ENCODE measurements around the gene NAAA.
"Not testable (repeated sequence)": the region's sequence is repeated elsewhere in the genome, so short reads cannot be mapped to it uniquely, and the experiment has no call there.

The NAAA gene

DNA sequence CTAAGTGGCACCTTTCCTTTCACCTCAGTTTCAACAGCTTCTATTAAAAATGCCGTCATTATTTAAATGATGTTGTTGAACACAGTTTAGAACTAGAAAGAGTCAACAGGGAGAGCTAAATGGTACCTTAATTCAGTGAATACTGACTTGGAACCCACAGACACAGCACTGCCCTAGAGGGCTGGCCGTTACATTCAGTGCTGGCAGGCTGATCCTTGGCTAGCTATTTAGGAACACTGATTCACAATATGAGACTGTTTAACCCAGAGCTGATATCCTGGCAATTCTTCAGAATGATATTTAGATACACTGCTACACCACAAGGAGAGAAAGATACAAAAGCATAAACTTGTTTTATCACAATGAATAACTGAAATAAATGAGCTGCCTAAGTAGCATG is 12.7 kb upstream of the NAAA start:
- peaks cover 59% of the 10 kb centered on the region for H3K36me3 ChIP-seq (ENCODE audit: insufficient read depth, low read length)
- H3K27me3 ChIP-seq (ENCODE audit: insufficient read depth, low read length): no peaks in the 10 kb centered on the region
- H3K27ac ChIP-seq (ENCODE audit: low read depth, low read length): no peak overlapping the region

DNA sequence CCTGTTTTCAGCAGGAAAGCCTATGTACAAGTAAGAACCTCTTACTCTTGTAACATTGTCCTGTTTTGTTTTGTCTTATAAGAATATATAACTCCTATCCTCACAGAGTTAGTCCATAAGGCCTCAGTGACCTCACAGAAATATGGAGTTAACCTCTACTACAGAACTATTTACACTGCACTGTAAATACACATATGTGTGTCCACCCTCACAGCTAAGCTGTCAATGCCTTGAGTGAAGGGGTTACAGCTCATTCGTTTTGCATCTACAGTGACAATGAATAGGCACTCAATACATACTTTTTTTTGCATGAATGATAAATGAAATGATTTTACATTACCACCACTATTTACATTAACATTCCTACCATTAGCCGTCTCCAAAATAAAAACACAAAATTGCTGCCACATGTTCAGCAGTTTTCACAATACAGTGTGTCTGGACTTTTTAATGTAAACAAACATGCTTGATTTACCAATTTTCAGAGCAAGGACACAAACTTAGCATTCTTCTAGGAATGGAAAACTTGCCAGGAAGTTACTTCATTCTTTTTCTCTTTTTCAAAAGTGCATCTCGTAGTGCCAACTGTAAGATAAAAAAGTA is 9.5 kb upstream of the NAAA start:
- Histone ChIP-seq H3K36me3 (ENCODE audit: insufficient read depth, low read length) (peaks cover 37% of the 10 kb centered on the region), H3K4me3 (ENCODE audit: low read depth, low read length) (no peak overlapping the region), H3K79me2 (ENCODE audit: control insufficient read depth, insufficient read depth, low read length, unreplicated experiment) (no peaks in the 10 kb centered on the region), H3K4me1 (ENCODE audit: control insufficient read depth, insufficient read depth, low read length, unreplicated experiment) (no peaks in the 10 kb centered on the region), H2AFZ (ENCODE audit: low read length, unreplicated experiment) (no peak overlapping the region), H3K27ac (ENCODE audit: low read depth, low read length) (no peak overlapping the region), H3K27me3 (ENCODE audit: insufficient read depth, low read length) (no peaks in the 10 kb centered on the region)

More for the DNA sequence above, 12.7 kb upstream of the NAAA start:
- Histone ChIP-seq H3K79me2 (ENCODE audit: control insufficient read depth, insufficient read depth, low read length, unreplicated experiment) (no peaks in the 10 kb centered on the region), H3K4me1 (ENCODE audit: control insufficient read depth, insufficient read depth, low read length, unreplicated experiment) (no peaks in the 10 kb centered on the region), H3K4me3 (ENCODE audit: low read depth, low read length) (no peak overlapping the region), H2AFZ (ENCODE audit: low read length, unreplicated experiment) (no peak overlapping the region)

DNA sequence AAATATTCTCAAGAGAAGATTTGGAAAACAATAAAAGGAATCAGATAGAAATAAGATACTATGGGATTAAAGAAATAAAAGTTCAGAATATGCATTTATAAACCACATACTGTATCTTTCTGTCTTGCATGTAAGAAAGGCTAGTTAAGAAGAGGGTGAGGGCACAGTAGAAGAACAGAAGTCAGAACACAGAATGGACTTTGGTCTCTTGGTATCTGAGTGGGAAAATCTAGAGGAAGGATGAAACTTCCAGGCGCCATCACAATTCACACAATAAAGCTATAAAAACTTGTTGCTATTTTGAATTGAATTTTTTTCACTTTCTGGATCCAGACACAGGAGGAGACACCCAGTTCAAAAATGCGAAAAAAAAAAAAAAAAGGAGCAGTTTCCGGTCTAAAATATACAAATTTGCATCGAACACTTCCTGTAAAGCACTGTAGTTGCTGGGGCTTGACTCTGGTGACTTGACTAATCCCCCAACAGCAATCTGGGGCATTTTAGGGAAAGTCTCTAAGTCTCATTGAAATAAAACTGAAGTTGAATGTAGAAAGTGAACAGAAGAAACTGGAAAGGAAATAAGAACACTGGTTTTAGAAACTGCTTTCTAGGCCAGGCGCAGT is 8.1 kb upstream of the NAAA start:
- Histone ChIP-seq H3K27ac (ENCODE audit: low read depth, low read length) (no peak overlapping the region), H2AFZ (ENCODE audit: low read length, unreplicated experiment) (no peak overlapping the region), H3K36me3 (ENCODE audit: insufficient read depth, low read length) (peaks cover 36% of the 10 kb centered on the region)

DNA sequence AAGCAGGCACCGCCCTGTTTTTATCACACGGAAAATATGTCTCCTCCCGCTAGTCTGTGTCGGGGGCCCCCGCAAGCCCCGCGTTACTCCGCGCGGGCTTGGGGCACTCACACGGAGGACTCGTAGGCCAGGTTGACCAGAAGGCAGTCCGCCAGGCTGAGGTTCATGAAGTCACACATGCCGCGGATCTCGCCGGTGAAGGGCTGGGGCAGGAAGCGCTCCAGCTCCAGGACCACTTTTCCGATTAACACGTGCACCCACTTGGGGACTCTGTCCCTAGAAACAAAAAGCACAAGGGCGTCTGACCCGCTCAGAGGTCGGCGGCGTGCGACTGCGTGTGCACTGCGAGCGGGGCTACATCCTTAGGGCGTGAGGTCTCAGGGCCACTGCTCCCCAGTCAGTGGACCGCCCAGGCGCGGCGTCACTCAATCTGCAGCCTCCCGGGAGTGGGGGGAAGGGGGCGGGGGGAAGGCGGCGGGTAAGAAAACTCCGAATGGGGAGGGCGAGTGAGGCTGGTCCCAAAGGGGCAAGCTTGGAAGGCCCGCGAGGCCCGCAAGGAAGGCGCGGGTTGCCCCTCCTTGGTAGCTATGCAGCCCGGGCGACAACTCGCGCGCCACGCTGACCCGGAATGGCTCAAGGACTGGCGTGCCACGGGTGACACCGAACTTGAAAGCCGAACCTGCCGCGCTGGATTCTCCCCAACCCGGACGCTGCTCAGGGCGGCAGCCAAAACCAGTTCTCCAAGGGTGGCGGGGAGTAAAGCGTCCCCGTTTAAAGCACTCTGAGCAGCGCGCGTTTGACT is 722 bp downstream of the NAAA start:
- Histone ChIP-seq H3K4me3 (ENCODE audit: low read depth, low read length) (peak overlapping the region; percentile 84), H2AFZ (ENCODE audit: low read length, unreplicated experiment) (peak overlapping the region; percentile 25), H3K36me3 (ENCODE audit: insufficient read depth, low read length) (no peaks in the 10 kb centered on the region), H3K4me1 (ENCODE audit: control insufficient read depth, insufficient read depth, low read length, unreplicated experiment) (peaks cover 22% of the 10 kb centered on the region), H3K79me2 (ENCODE audit: control insufficient read depth, insufficient read depth, low read length, unreplicated experiment) (no peaks in the 10 kb centered on the region), H3K27me3 (ENCODE audit: insufficient read depth, low read length) (no peaks in the 10 kb centered on the region), H3K27ac (ENCODE audit: low read depth, low read length) (peak overlapping the region; percentile 7; the same call in 1 of the 2 replicates)

More for the DNA sequence above, 8.1 kb upstream of the NAAA start:
- no peaks in the 10 kb centered on the region for H3K79me2 ChIP-seq (ENCODE audit: control insufficient read depth, insufficient read depth, low read length, unreplicated experiment)
- H3K27me3 ChIP-seq (ENCODE audit: insufficient read depth, low read length): no peaks in the 10 kb centered on the region
- no peaks in the 10 kb centered on the region for H3K4me1 ChIP-seq (ENCODE audit: control insufficient read depth, insufficient read depth, low read length, unreplicated experiment)
- H3K4me3 ChIP-seq (ENCODE audit: low read depth, low read length): no peak overlapping the region

DNA sequence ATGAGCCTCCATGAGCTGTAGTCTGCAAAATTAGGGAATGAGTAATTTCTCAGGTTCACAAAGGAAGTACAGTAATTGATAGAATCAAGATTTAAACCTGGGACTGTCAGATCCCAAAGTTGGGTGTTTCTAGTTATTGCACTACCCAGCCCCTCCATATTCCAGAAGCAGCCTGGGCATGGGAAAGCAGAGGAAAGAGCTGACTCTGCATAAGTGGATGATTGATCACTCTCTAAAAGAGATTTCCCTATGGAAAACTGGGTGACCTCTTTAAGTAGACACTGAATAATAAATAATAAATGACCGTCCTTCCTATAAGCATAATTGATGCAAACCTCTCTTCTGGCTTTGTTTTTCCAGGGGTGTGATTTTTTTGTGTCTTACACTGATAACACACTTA is 5.2 kb downstream of the NAAA start:
- H3K27ac ChIP-seq (ENCODE audit: low read depth, low read length): no peak overlapping the region
- H3K36me3 ChIP-seq (ENCODE audit: insufficient read depth, low read length): peaks cover 5% of the 10 kb centered on the region; the same call in 1 of the 2 replicates
- H3K4me1 ChIP-seq (ENCODE audit: control insufficient read depth, insufficient read depth, low read length, unreplicated experiment): peaks cover 22% of the 10 kb centered on the region
- no peaks in the 10 kb centered on the region for H3K79me2 ChIP-seq (ENCODE audit: control insufficient read depth, insufficient read depth, low read length, unreplicated experiment)
- H3K4me3 ChIP-seq (ENCODE audit: low read depth, low read length): no peak overlapping the region
- no peaks in the 10 kb centered on the region for H3K27me3 ChIP-seq (ENCODE audit: insufficient read depth, low read length)
- H2AFZ ChIP-seq (ENCODE audit: low read length, unreplicated experiment): no peak overlapping the region

DNA sequence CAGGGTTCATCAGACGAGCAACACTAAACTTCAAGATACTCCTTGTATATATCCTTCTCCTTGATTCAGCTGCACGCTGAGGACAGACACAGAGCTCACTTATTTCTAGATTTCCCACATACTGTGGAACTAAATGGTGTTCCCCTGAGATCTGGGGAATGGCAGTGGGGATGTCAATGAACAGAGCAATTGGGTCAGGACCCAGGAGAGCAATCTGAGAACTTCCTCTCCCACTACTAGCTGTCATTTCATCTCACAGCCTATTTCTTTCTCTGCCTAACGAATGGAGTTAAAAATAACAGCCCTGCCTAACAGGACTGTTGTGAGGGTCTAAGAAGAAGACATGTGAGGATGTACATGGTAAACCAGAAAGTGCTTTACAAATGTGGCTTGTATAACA is 10.7 kb downstream of the NAAA start:
- H3K27me3 ChIP-seq (ENCODE audit: insufficient read depth, low read length): no peaks in the 10 kb centered on the region
- no peak overlapping the region for H3K4me3 ChIP-seq (ENCODE audit: low read depth, low read length)
- H3K4me1 ChIP-seq (ENCODE audit: control insufficient read depth, insufficient read depth, low read length, unreplicated experiment): no peaks in the 10 kb centered on the region
- H3K27ac ChIP-seq (ENCODE audit: low read depth, low read length): no peak overlapping the region
- H2AFZ ChIP-seq (ENCODE audit: low read length, unreplicated experiment): no peak overlapping the region
- no peaks in the 10 kb centered on the region for H3K79me2 ChIP-seq (ENCODE audit: control insufficient read depth, insufficient read depth, low read length, unreplicated experiment)
- H3K36me3 ChIP-seq (ENCODE audit: insufficient read depth, low read length): peaks cover 7% of the 10 kb centered on the region; the same call in 1 of the 2 replicates

DNA sequence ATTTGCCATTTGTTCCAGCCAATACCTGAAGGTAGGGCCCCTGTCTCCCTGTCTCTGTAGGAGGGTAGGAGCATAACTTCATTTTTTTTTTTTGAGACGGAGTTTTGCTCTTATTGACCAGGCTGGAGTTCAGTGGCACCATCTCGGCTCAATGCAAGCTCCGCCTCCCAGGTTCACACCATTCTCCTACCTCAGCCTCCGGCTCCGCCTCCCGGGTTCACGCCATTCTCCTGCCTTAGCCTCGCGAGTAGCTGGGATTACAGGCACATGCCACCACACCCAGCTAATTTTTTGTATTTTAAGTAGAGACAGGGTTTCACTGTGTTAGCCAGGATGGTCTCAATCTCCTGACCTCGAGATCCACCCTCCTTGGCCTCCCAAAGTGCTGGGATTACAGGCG is 15.9 kb downstream of the NAAA start:
- H3K27ac ChIP-seq (ENCODE audit: low read depth, low read length); H3K79me2 ChIP-seq (ENCODE audit: control insufficient read depth, insufficient read depth, low read length, unreplicated experiment); H2AFZ ChIP-seq (ENCODE audit: low read length, unreplicated experiment); H3K4me3 ChIP-seq (ENCODE audit: low read depth, low read length); H3K4me1 ChIP-seq (ENCODE audit: control insufficient read depth, insufficient read depth, low read length, unreplicated experiment); H3K36me3 ChIP-seq (ENCODE audit: insufficient read depth, low read length); H3K27me3 ChIP-seq (ENCODE audit: insufficient read depth, low read length): not testable (repeated sequence)

DNA sequence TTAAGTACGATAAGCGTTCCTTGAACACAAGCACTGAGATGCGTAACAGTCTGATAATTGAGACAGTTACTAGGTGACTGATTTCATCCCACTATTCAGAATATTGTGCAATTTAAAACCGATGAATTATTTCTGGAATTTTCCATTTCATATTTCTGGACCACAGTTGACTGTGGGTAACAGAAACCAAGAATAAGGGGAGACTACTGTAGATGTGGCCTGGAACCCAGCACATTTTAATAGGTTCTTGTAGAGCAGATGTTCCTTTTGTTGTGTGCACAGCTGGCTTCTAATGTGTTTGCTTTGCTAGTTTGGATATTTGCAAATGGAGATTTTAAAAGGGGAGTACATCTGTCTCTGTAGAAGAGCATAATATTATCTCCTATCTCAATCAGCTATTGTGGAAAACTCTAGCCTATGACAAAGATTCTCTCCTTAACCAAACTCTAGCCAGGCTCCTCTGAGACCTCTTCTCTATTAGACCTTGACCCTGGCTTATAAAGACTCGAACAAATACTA is 16.4 kb downstream of the NAAA start:
- Histone ChIP-seq H2AFZ (ENCODE audit: low read length, unreplicated experiment) (no peak overlapping the region), H3K4me1 (ENCODE audit: control insufficient read depth, insufficient read depth, low read length, unreplicated experiment) (no peaks in the 10 kb centered on the region), H3K79me2 (ENCODE audit: control insufficient read depth, insufficient read depth, low read length, unreplicated experiment) (no peaks in the 10 kb centered on the region), H3K36me3 (ENCODE audit: insufficient read depth, low read length) (no peaks in the 10 kb centered on the region), H3K27me3 (ENCODE audit: insufficient read depth, low read length) (no peaks in the 10 kb centered on the region), H3K4me3 (ENCODE audit: low read depth, low read length) (no peak overlapping the region), H3K27ac (ENCODE audit: low read depth, low read length) (no peak overlapping the region)

DNA sequence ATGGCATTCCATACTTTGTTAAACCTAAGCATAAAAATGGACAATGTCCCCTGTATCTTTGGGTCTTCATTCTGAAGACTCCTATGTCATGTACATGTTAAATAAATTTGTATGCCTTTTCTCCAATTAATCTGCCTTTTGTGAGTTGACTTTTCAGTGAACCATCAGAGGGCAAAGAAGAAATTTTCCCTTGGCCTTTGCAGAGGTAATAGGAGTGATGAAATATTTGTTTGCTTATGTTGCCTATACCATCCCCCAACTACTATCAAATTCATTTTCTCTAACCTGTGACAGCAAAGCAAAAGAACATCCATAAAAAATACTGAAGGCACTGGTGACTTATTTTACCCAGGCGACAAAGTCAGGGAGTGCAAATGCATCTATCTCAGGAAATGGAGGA is 18.2 kb downstream of the NAAA start:
- no peak overlapping the region for H2AFZ ChIP-seq (ENCODE audit: low read length, unreplicated experiment)
- no peaks in the 10 kb centered on the region for H3K79me2 ChIP-seq (ENCODE audit: control insufficient read depth, insufficient read depth, low read length, unreplicated experiment)
- H3K4me1 ChIP-seq (ENCODE audit: control insufficient read depth, insufficient read depth, low read length, unreplicated experiment): no peaks in the 10 kb centered on the region
- no peaks in the 10 kb centered on the region for H3K27me3 ChIP-seq (ENCODE audit: insufficient read depth, low read length)
- no peak overlapping the region for H3K27ac ChIP-seq (ENCODE audit: low read depth, low read length)
- no peaks in the 10 kb centered on the region for H3K36me3 ChIP-seq (ENCODE audit: insufficient read depth, low read length)
- no peak overlapping the region for H3K4me3 ChIP-seq (ENCODE audit: low read depth, low read length)

DNA sequence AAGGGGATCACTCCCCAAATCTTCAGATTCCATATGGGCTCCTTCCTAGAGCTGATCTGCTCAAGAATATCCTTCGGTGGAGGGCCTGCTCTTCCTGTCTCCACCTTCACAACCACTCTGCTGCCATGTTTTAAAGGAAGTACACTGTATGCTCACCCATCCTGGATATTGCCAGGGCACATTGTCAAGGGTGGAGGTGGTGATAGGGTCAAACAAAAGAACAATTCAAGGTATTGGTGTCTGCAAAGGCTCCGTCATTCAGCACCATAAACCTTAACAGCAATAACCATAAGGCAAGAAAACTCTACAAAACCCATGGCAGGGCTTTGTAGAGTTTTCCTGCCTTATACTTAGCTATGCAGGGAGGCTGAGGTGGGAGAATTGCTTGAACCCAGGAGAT is 18.9 kb downstream of the NAAA start:
- Histone ChIP-seq H2AFZ (ENCODE audit: low read length, unreplicated experiment) (no peak overlapping the region), H3K27ac (ENCODE audit: low read depth, low read length) (no peak overlapping the region), H3K4me3 (ENCODE audit: low read depth, low read length) (no peak overlapping the region), H3K79me2 (ENCODE audit: control insufficient read depth, insufficient read depth, low read length, unreplicated experiment) (no peaks in the 10 kb centered on the region), H3K27me3 (ENCODE audit: insufficient read depth, low read length) (no peaks in the 10 kb centered on the region), H3K4me1 (ENCODE audit: control insufficient read depth, insufficient read depth, low read length, unreplicated experiment) (no peaks in the 10 kb centered on the region), H3K36me3 (ENCODE audit: insufficient read depth, low read length) (no peaks in the 10 kb centered on the region)

Data from ACC112 (cell line).